ENCODE data around the gene SPATS2L. TPM values are rescaled to one million over a fixed set of nuclear protein-coding genes. Genes with fewer than 3 reads are reported as not detected.
A peak's percentile ranks its signal among the peaks of the same experiment; 100 is the strongest.

Gene SPATS2L
- polyA plus RNA-seq, 1 experiment, result 243 TPM

- DNase-seq (ENCODE audit: low read depth), result no peak
- H3K27me3 ChIP-seq (ENCODE audit: control insufficient read depth, insufficient read depth, low read length), result no peaks in the 10 kb centered on the region
- peaks cover 6% of the 10 kb centered on the region; the same call in 1 of the 2 replicates for H3K36me3 ChIP-seq (ENCODE audit: control insufficient read depth, insufficient read depth, low read length)
- TF ChIP-seq CTCF (IDR thresholded peaks at IDR 0.05; ENCODE audit: insufficient read depth, low read depth, low read length), result no peak
- ChIA-PET CTCF (interaction anchor here (2.1 kb wide), 1 partner anchor 492 kb away, joined by 10 read pairs; no protein-coding TSS in a partner anchor), POLR2A (no interaction called here)
- H3K4me3 ChIP-seq (ENCODE audit: low read depth, low read length), result no peak overlapping the region
These were observed 171.2 kb downstream of the SPATS2L start for GRCh38 chr2:200477667-200478131.

GRCh38 chr2:200479692-200480265, 173.3 kb downstream of the SPATS2L start:
- H3K4me3 ChIP-seq (ENCODE audit: low read depth, low read length), result no peak overlapping the region
- ChIA-PET CTCF (interaction anchor here (1.0 to 6.6 kb wide), 7 partner anchors 10 to 505 kb away, joined by 3 to 62 read pairs (median 10); partner anchors contain the start of gene SPATS2L), POLR2A (no interaction called here)
- TF ChIP-seq CTCF (IDR thresholded peaks at IDR 0.05; ENCODE audit: insufficient read depth, low read depth, low read length), result no peak
- H3K27me3 ChIP-seq (ENCODE audit: control insufficient read depth, insufficient read depth, low read length), result no peaks in the 10 kb centered on the region
- peaks cover 4% of the 10 kb centered on the region; the same call in 1 of the 2 replicates for H3K36me3 ChIP-seq (ENCODE audit: control insufficient read depth, insufficient read depth, low read length)
- peak; percentile 65 for DNase-seq (ENCODE audit: low read depth)

- Histone ChIP-seq H3K27me3 (ENCODE audit: control insufficient read depth, insufficient read depth, low read length) (no peaks in the 10 kb centered on the region), H3K4me3 (ENCODE audit: low read depth, low read length) (no peak overlapping the region), H3K36me3 (ENCODE audit: control insufficient read depth, insufficient read depth, low read length) (peaks cover 4% of the 10 kb centered on the region; the same call in 1 of the 2 replicates)
- DNase-seq (ENCODE audit: low read depth), result no peak
- POLR2A ChIA-PET, result no interaction called here
- CTCF ChIA-PET, result interaction anchor here (0.7 to 6.6 kb wide), 16 partner anchors 10 to 512 kb away, joined by 3 to 62 read pairs (median 3); partner anchors contain the start of genes KCTD18 and SPATS2L
- TF ChIP-seq CTCF (IDR thresholded peaks at IDR 0.05; ENCODE audit: insufficient read depth, low read depth, low read length), result no peak
These were observed 175.7 kb downstream of the SPATS2L start for GRCh38 chr2:200482194-200482593.

GRCh38 chr2:200483729-200484198, 177.3 kb downstream of the SPATS2L start:
- POLR2A ChIA-PET, result interaction anchor here (0.6 kb wide), 1 partner anchor 48 kb away, joined by 3 read pairs; no protein-coding TSS in a partner anchor
- H3K27me3 ChIP-seq (ENCODE audit: control insufficient read depth, insufficient read depth, low read length), result no peaks in the 10 kb centered on the region
- H3K36me3 ChIP-seq (ENCODE audit: control insufficient read depth, insufficient read depth, low read length), result no peaks in the 10 kb centered on the region
- no peak for DNase-seq (ENCODE audit: low read depth)
- CTCF ChIA-PET, result interaction anchor here (0.6 to 6.6 kb wide), 20 partner anchors 10 to 1245 kb away, joined by 3 to 62 read pairs (median 4); partner anchors contain the start of gene KCTD18
- TF ChIP-seq CTCF (IDR thresholded peaks at IDR 0.05; ENCODE audit: insufficient read depth, low read depth, low read length), result peak; percentile 49
- no peak overlapping the region for H3K4me3 ChIP-seq (ENCODE audit: low read depth, low read length)

- no peak overlapping the region for H3K4me3 ChIP-seq (ENCODE audit: low read depth, low read length)
- POLR2A ChIA-PET, result no interaction called here
- peaks cover under 1% of the 10 kb centered on the region; the same call in 1 of the 2 replicates for H3K36me3 ChIP-seq (ENCODE audit: control insufficient read depth, insufficient read depth, low read length)
- no peak for TF ChIP-seq CTCF (IDR thresholded peaks at IDR 0.05; ENCODE audit: insufficient read depth, low read depth, low read length)
- CTCF ChIA-PET, result interaction anchor here (0.5 to 6.6 kb wide), 13 partner anchors 8 to 510 kb away, joined by 3 to 62 read pairs (median 6); no protein-coding TSS in a partner anchor
- no peaks in the 10 kb centered on the region for H3K27me3 ChIP-seq (ENCODE audit: control insufficient read depth, insufficient read depth, low read length)
- DNase-seq (ENCODE audit: low read depth), result no peak
These were observed 178.4 kb downstream of the SPATS2L start for GRCh38 chr2:200484934-200485333.
